ENCODE measurements around the gene CALCOCO2. TPM values are rescaled to one million over a fixed set of nuclear protein-coding genes. Genes with fewer than 3 reads are reported as not detected.
A peak's percentile ranks its signal among the peaks of the same experiment; 100 is the strongest.
"Not testable (repeated sequence)": the region's sequence is repeated elsewhere in the genome, so short reads cannot be mapped to it uniquely, and the experiment has no call there.

Gene CALCOCO2
- total RNA-seq, 2 donors from 2014 or later: 60.1 to 78.8 TPM

- no peak for DNase-seq (ENCODE audit: low spot score)
- no peak for TF ChIP-seq CTCF (IDR thresholded peaks at IDR 0.05)
- TF ChIP-seq POLR2A (IDR thresholded peaks at IDR 0.05): no peak
- no peak for TF ChIP-seq POLR2AphosphoS5 (IDR thresholded peaks at IDR 0.05)
- Histone ChIP-seq H3K4me1 (replicated peaks) (no peaks in the 10 kb centered on the region), H3K36me3 (no peaks in the 10 kb centered on the region), H3K9me3 (no peaks in the 10 kb centered on the region), H3K27ac (no peak overlapping the region), H3K27me3 (replicated peaks; ENCODE audit: insufficient read depth) (no peaks in the 10 kb centered on the region), H3K4me3 (no peak overlapping the region)
- intact Hi-C loops (cut with DNase I): no loop called here
- 66% methylated on average over 11 of the region's 11 CpGs for whole genome bisulfite sequencing
Measured at GRCh38 chr17:48825446-48826381, 5.1 kb upstream of the CALCOCO2 start.

- H3K4me3 ChIP-seq: peak overlapping the region; percentile 68 to 72
- H3K9me3 ChIP-seq: no peaks in the 10 kb centered on the region
- intact Hi-C loops (cut with DNase I): no loop called here
- 3% methylated on average over 8 of the region's 8 CpGs for WGBS
- H3K4me1 ChIP-seq (replicated peaks): no peaks in the 10 kb centered on the region
- H3K27ac ChIP-seq: peak overlapping the region; percentile 91 to 95
- TF ChIP-seq POLR2AphosphoS5 (IDR thresholded peaks at IDR 0.05) (no peak), POLR2A (IDR thresholded peaks at IDR 0.05) (no peak), CTCF (IDR thresholded peaks at IDR 0.05) (no peak)
- no peaks in the 10 kb centered on the region for H3K36me3 ChIP-seq
- no peaks in the 10 kb centered on the region for H3K27me3 ChIP-seq (replicated peaks; ENCODE audit: insufficient read depth)
- no peak for DNase-seq (ENCODE audit: low spot score)
Measured at GRCh38 chr17:48831549-48831883, 681 bp downstream of the CALCOCO2 start.

- Histone ChIP-seq H3K4me1 (replicated peaks) (no peaks in the 10 kb centered on the region), H3K36me3 (no peaks in the 10 kb centered on the region), H3K9me3 (no peaks in the 10 kb centered on the region), H3K27ac (no peak overlapping the region), H3K4me3 (no peak overlapping the region), H3K27me3 (replicated peaks; ENCODE audit: insufficient read depth) (no peaks in the 10 kb centered on the region)
- TF ChIP-seq POLR2A (IDR thresholded peaks at IDR 0.05) (no peak), CTCF (IDR thresholded peaks at IDR 0.05) (no peak), POLR2AphosphoS5 (IDR thresholded peaks at IDR 0.05) (no peak)
- DNase-seq (ENCODE audit: low spot score): no peak
- 67% methylated on average over 2 of the region's 2 CpGs for WGBS
- intact Hi-C loops (cut with DNase I): no loop called here
Measured at GRCh38 chr17:48834973-48835372, 4.1 kb downstream of the CALCOCO2 start.

- H3K9me3 ChIP-seq: no peaks in the 10 kb centered on the region
- intact Hi-C loops (cut with DNase I): no loop called here
- no peak for TF ChIP-seq CTCF (IDR thresholded peaks at IDR 0.05)
- no peak for TF ChIP-seq POLR2A (IDR thresholded peaks at IDR 0.05)
- peak; percentile 69 for TF ChIP-seq POLR2AphosphoS5 (IDR thresholded peaks at IDR 0.05)
- no peak overlapping the region for H3K27ac ChIP-seq
- DNase-seq (ENCODE audit: low spot score): peak; percentile 42
- H3K4me1 ChIP-seq (replicated peaks): no peaks in the 10 kb centered on the region
- 89% methylated on average over 2 of the region's 2 CpGs for WGBS
- no peaks in the 10 kb centered on the region for H3K27me3 ChIP-seq (replicated peaks; ENCODE audit: insufficient read depth)
- no peak overlapping the region for H3K4me3 ChIP-seq
- no peaks in the 10 kb centered on the region for H3K36me3 ChIP-seq
Measured at GRCh38 chr17:48835971-48836370, 5.1 kb downstream of the CALCOCO2 start.

GRCh38 chr17:48837458-48837857 is 6.6 kb downstream of the CALCOCO2 start:
- 89% methylated on average over 4 of the region's 4 CpGs for WGBS
- H3K27me3 ChIP-seq (replicated peaks; ENCODE audit: insufficient read depth); H3K36me3 ChIP-seq; H3K4me1 ChIP-seq (replicated peaks); H3K9me3 ChIP-seq; H3K4me3 ChIP-seq; DNase-seq (ENCODE audit: low spot score); intact Hi-C loops (cut with DNase I): not testable (repeated sequence)
- H3K27ac ChIP-seq: peak overlapping the region in 1 of 2 donors; percentile 1

Data from prostate gland (tissue), 2 donors.